GM12874 (cell line): ENCODE measurements around the gene GRID2IP.
A peak's percentile ranks its signal among the peaks of the same experiment; 100 is the strongest.

Experiments used
- TF ChIP-seq, protein P1 (sequence below): IDR thresholded peaks from 2 replicates; pipeline ENCODE4 v1.5.1; 2011; ENCODE audit warnings: low read depth, mild to moderate bottlenecking, control low read depth, low read length, moderate library complexity; ENCODE audit not compliant: insufficient read depth

GRID2IP gene

DNA sequence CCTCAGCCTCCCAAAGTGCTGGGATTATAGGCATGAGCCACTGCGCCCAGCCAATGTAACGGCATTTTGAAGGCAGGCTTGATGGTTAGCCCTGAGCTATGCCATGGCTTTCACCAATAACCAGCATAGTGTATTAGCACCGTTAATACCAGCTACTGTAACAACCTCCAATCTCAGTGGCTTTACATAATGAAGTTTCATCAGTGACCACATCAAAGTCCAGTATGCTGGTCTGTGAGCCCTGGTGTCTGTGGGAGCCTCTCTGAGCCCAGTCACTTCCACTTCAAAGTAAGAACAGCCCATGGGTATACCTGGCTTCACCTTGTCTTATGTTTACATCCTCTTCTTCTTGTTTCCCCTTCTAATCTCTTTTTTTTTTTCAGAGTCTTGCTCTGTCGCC lies 14.4 kb upstream of the GRID2IP start:
- TF ChIP-seq, protein P1, sequence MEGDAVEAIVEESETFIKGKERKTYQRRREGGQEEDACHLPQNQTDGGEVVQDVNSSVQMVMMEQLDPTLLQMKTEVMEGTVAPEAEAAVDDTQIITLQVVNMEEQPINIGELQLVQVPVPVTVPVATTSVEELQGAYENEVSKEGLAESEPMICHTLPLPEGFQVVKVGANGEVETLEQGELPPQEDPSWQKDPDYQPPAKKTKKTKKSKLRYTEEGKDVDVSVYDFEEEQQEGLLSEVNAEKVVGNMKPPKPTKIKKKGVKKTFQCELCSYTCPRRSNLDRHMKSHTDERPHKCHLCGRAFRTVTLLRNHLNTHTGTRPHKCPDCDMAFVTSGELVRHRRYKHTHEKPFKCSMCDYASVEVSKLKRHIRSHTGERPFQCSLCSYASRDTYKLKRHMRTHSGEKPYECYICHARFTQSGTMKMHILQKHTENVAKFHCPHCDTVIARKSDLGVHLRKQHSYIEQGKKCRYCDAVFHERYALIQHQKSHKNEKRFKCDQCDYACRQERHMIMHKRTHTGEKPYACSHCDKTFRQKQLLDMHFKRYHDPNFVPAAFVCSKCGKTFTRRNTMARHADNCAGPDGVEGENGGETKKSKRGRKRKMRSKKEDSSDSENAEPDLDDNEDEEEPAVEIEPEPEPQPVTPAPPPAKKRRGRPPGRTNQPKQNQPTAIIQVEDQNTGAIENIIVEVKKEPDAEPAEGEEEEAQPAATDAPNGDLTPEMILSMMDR: no peak

DNA sequence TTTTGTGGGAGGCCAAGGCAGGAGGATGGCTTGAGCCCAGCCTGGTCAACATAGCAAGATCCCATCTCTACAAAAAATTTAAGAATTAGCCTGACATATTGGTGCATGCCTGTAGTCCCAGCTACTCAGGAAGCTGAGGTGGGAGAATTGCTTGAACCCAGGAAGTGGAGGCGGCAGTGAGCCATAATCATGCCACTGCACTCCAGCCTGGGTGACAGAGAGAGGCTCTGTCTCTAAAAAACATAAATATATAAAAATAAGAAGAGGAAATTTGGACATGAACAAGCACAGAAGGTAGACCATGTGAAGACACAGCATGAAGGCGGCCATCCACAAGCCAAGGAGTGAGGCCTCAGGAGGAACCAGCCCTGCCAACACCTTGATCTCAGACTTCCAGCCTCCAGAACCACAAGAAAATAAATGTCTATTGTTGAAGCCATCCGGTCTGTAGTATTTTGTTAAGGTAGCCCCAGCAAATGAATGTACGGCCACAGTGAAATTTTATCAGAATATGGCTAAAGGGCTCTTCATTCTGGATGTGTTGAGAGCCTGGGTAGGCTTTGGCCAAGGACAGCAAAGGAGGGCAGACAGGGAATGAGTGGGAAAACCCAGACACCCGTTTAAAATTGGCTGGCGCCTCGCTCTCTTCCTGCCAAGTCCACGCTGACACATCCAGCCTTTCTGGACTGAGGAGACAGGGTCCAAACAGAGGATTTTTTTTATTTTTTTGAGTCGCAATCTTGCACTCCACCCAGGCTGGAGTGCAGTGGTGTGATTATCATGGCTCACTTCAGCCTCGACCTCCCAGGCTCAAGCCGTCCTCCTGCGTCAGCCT lies 12.9 kb upstream of the GRID2IP start:
- TF ChIP-seq, protein P1: no peak

- TF ChIP-seq, protein P1: no peak
Measured at GRCh38 chr7:6562106-6562505, 10.8 kb upstream of the GRID2IP start.

DNA sequence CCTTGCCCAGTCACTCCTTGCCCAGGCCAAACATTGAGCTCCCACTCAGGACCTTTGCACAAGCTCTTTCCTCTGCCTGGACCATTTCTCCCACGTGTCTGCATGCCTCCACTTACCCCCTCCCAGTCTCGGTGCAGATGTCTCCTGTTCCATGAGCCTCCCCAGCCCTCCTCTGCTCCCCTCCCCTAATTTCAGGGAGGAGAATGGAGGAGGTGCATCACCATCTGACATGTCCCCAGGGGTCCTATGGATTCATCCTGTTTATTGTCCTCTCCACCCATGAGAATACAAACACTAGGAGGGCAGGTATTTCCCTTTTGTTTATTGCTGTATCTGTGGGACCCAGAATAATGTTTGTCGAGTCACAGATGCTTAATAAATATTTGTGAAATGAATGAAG lies 8.6 kb upstream of the GRID2IP start:
- TF ChIP-seq, protein P1: no peak

GRCh38 chr7:6558837-6559236 lies 7.6 kb upstream of the GRID2IP start:
- TF ChIP-seq, protein P1: peak; percentile 37; the same call in 1 of the 2 replicates

DNA sequence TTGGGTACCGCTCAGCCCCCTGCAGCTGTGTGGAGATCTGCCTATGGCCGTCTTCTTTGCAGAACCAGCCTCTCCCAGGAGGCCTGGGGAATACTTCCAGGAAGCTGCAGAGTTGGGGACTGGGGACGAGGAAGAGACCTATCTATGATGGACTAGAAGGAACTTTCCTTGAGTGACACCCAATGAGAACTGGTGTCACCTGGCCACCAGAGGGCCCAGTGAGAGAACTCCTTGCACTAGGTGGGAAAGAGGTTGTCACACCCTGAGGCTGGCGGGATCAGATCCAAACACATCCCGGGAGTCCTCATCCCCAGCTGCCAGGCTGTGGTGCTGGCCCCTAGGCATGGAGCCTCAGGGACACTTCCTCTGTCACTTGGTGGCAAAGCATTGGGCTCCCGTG lies 4.9 kb upstream of the GRID2IP start:
- TF ChIP-seq, protein P1: peak; percentile 41

DNA sequence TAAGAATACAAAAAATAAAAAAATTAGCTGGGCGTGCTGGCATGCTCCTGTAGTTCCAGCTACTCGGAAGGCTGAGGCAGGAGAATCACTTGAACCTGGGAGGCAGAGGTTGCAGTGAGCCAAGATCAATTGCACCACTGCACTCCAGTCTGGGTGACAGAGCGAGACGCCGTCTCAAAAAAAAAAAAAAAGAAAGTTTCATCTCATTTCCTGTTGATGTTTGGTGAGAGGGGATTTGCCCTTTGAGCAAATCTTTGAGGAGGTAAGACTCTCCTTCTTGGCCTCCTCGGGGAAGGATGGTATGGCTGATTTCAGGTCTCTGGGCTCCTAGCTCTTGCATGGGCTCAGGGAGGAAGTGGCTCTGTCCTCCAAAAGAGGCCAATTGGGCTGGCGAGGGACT lies 3.6 kb upstream of the GRID2IP start:
- TF ChIP-seq, protein P1: no peak
